Astrocyte (in vitro differentiated cells and primary cell): Measurements from ENCODE around the gene OR8D2.

Experiments
- EZH2 ChIP-seq: IDR thresholded peaks from 2 replicates; pipeline ENCODE4 v1.6.1; 2012; ENCODE audit warnings: mild to moderate bottlenecking, low read length, inconsistent platforms; ENCODE audit not compliant: insufficient read depth
- TF ChIP-seq, protein P1 (sequence below): IDR thresholded peaks from 2 replicates; pipeline ENCODE4 v1.5.1; 2011; ENCODE audit warnings: low read depth, mild to moderate bottlenecking, inconsistent platforms, low read length, moderate library complexity; ENCODE audit not compliant: insufficient read depth

DNA sequence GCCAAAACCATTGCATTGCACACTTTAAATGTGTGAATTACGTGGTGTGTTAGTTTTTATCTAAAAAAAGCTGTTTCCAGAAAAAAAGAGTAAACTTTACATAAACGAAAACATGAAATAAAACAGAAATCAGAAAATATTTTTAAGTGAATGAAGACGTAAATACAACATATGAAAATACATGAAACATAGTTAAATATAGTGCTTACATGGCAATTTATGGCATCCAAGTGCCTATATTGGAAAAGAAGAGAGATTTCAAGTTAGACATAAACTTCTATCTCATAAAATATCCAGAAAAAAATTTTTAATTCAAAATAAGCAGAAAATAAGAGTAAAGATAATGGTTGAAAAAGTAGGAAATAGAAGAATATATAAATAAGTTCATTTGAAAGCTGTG lies 11.9 kb upstream of the OR8D2 start:
- TF ChIP-seq, protein P1, sequence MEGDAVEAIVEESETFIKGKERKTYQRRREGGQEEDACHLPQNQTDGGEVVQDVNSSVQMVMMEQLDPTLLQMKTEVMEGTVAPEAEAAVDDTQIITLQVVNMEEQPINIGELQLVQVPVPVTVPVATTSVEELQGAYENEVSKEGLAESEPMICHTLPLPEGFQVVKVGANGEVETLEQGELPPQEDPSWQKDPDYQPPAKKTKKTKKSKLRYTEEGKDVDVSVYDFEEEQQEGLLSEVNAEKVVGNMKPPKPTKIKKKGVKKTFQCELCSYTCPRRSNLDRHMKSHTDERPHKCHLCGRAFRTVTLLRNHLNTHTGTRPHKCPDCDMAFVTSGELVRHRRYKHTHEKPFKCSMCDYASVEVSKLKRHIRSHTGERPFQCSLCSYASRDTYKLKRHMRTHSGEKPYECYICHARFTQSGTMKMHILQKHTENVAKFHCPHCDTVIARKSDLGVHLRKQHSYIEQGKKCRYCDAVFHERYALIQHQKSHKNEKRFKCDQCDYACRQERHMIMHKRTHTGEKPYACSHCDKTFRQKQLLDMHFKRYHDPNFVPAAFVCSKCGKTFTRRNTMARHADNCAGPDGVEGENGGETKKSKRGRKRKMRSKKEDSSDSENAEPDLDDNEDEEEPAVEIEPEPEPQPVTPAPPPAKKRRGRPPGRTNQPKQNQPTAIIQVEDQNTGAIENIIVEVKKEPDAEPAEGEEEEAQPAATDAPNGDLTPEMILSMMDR = no peak
- TF ChIP-seq EZH2 = no peak
